Measurements from ENCODE around the gene CERS3.
A peak's percentile ranks its signal among the peaks of the same experiment; 100 is the strongest.

The CERS3 gene

GRCh38 chr15:100515758-100516157 lies 13.0 kb downstream of the CERS3 start:
- H3K4me3 Mint-ChIP-seq = no peak overlapping the region
- H3K27ac Mint-ChIP-seq = no peak overlapping the region

GRCh38 chr15:100508641-100509300 lies 20.0 kb downstream of the CERS3 start:
- ATAC-seq = no peak
- no peak for DNase-seq (ENCODE audit: low spot score in 2 of 2)
- H3K9me3 Mint-ChIP-seq = no peaks in the 10 kb centered on the region
- no peak overlapping the region for H3K27ac Mint-ChIP-seq
- no peak overlapping the region for H3K4me3 Mint-ChIP-seq
- H3K36me3 Mint-ChIP-seq = no peaks in the 10 kb centered on the region
- no peaks in the 10 kb centered on the region for H3K4me1 Mint-ChIP-seq

More at GRCh38 chr15:100515758-100516157, 13.0 kb downstream of the CERS3 start:
- H3K9me3 Mint-ChIP-seq = no peaks in the 10 kb centered on the region
- DNase-seq (ENCODE audit: low spot score in 2 of 2) (no peak), ATAC-seq (no peak)
- H3K36me3 Mint-ChIP-seq = no peaks in the 10 kb centered on the region
- peaks cover 9% of the 10 kb centered on the region for H3K4me1 Mint-ChIP-seq

- no peak for DNase-seq (ENCODE audit: low spot score in 2 of 2)
- no peak for ATAC-seq
- H3K36me3 Mint-ChIP-seq = no peaks in the 10 kb centered on the region
- no peak overlapping the region for H3K4me3 Mint-ChIP-seq
- H3K27ac Mint-ChIP-seq = no peak overlapping the region
- no peaks in the 10 kb centered on the region for H3K9me3 Mint-ChIP-seq
- H3K4me1 Mint-ChIP-seq = no peaks in the 10 kb centered on the region
Observed at GRCh38 chr15:100502651-100503050, 26.1 kb downstream of the CERS3 start.

- no peak overlapping the region for H3K4me3 Mint-ChIP-seq
- no peak for ATAC-seq
- H3K36me3 Mint-ChIP-seq = no peaks in the 10 kb centered on the region
- DNase-seq (ENCODE audit: low spot score in 2 of 2) = no peak
- H3K27ac Mint-ChIP-seq = no peak overlapping the region
- H3K4me1 Mint-ChIP-seq = no peaks in the 10 kb centered on the region
- H3K9me3 Mint-ChIP-seq = no peaks in the 10 kb centered on the region
Observed at GRCh38 chr15:100501117-100501516, 27.6 kb downstream of the CERS3 start.

- no peaks in the 10 kb centered on the region for H3K36me3 Mint-ChIP-seq
- no peak for ATAC-seq
Observed at GRCh38 chr15:100500226-100500990, 28.3 kb downstream of the CERS3 start.

GRCh38 chr15:100495861-100496260 lies 32.9 kb downstream of the CERS3 start:
- Mint-ChIP-seq H3K27ac (no peak overlapping the region), H3K36me3 (no peaks in the 10 kb centered on the region), H3K9me3 (no peaks in the 10 kb centered on the region), H3K4me1 (no peaks in the 10 kb centered on the region), H3K4me3 (no peak overlapping the region)
- DNase-seq (ENCODE audit: low spot score in 2 of 2) (no peak), ATAC-seq (no peak)

More at GRCh38 chr15:100500226-100500990, 28.3 kb downstream of the CERS3 start:
- H3K4me1 Mint-ChIP-seq = no peaks in the 10 kb centered on the region
- DNase-seq (ENCODE audit: low spot score in 2 of 2) = no peak
- no peak overlapping the region for H3K27ac Mint-ChIP-seq
- no peaks in the 10 kb centered on the region for H3K9me3 Mint-ChIP-seq
- no peak overlapping the region for H3K4me3 Mint-ChIP-seq

- no peak overlapping the region for H3K4me3 Mint-ChIP-seq
- H3K27ac Mint-ChIP-seq = no peak overlapping the region
- ATAC-seq = peak; percentile 70
- H3K9me3 Mint-ChIP-seq = no peaks in the 10 kb centered on the region
- H3K36me3 Mint-ChIP-seq = no peaks in the 10 kb centered on the region
- H3K4me1 Mint-ChIP-seq = no peaks in the 10 kb centered on the region
- no peak for DNase-seq (ENCODE audit: low spot score in 2 of 2)
Observed at GRCh38 chr15:100493213-100493612, 35.5 kb downstream of the CERS3 start.

GRCh38 chr15:100484443-100484842 lies 44.3 kb downstream of the CERS3 start:
- no peaks in the 10 kb centered on the region for H3K36me3 Mint-ChIP-seq
- DNase-seq (ENCODE audit: low spot score in 2 of 2) (no peak), ATAC-seq (no peak)
- H3K4me1 Mint-ChIP-seq = no peaks in the 10 kb centered on the region
- no peak overlapping the region for H3K4me3 Mint-ChIP-seq
- no peaks in the 10 kb centered on the region for H3K9me3 Mint-ChIP-seq
- H3K27ac Mint-ChIP-seq = no peak overlapping the region

- H3K4me3 Mint-ChIP-seq = no peak overlapping the region
- H3K36me3 Mint-ChIP-seq = no peaks in the 10 kb centered on the region
- no peak for ATAC-seq
- DNase-seq (ENCODE audit: low spot score in 2 of 2) = no peak
- H3K27ac Mint-ChIP-seq = no peak overlapping the region
- peaks cover 8% of the 10 kb centered on the region for H3K9me3 Mint-ChIP-seq
- H3K4me1 Mint-ChIP-seq = no peaks in the 10 kb centered on the region
Observed at GRCh38 chr15:100483370-100483769, 45.4 kb downstream of the CERS3 start.

GRCh38 chr15:100476805-100477204 lies 51.9 kb downstream of the CERS3 start:
- ATAC-seq = no peak
- H3K36me3 Mint-ChIP-seq = no peaks in the 10 kb centered on the region
- no peak overlapping the region for H3K4me3 Mint-ChIP-seq
- peaks cover 15% of the 10 kb centered on the region for H3K9me3 Mint-ChIP-seq
- no peak overlapping the region for H3K27ac Mint-ChIP-seq
- DNase-seq (ENCODE audit: low spot score in 2 of 2) = no peak
- no peaks in the 10 kb centered on the region for H3K4me1 Mint-ChIP-seq

GRCh38 chr15:100472736-100473135 lies 56.0 kb downstream of the CERS3 start:
- Mint-ChIP-seq H3K9me3 (peaks cover under 1% of the 10 kb centered on the region), H3K4me1 (no peaks in the 10 kb centered on the region), H3K4me3 (no peak overlapping the region), H3K36me3 (no peaks in the 10 kb centered on the region), H3K27ac (no peak overlapping the region)
- DNase-seq (ENCODE audit: low spot score in 2 of 2) (no peak), ATAC-seq (no peak)

- H3K4me3 Mint-ChIP-seq = no peak overlapping the region
- DNase-seq (ENCODE audit: low spot score in 2 of 2) (no peak), ATAC-seq (no peak)
- no peaks in the 10 kb centered on the region for H3K9me3 Mint-ChIP-seq
- no peak overlapping the region for H3K27ac Mint-ChIP-seq
- H3K4me1 Mint-ChIP-seq = no peaks in the 10 kb centered on the region
- H3K36me3 Mint-ChIP-seq = no peaks in the 10 kb centered on the region
Observed at GRCh38 chr15:100471933-100472332, 56.8 kb downstream of the CERS3 start.

GRCh38 chr15:100468285-100468684 lies 60.5 kb downstream of the CERS3 start:
- no peaks in the 10 kb centered on the region for H3K9me3 Mint-ChIP-seq
- peaks cover 5% of the 10 kb centered on the region for H3K4me1 Mint-ChIP-seq
- DNase-seq (ENCODE audit: low spot score in 2 of 2) (no peak), ATAC-seq (no peak)
- no peak overlapping the region for H3K4me3 Mint-ChIP-seq
- H3K27ac Mint-ChIP-seq = no peak overlapping the region
- H3K36me3 Mint-ChIP-seq = no peaks in the 10 kb centered on the region

GRCh38 chr15:100466073-100466472 lies 62.7 kb downstream of the CERS3 start:
- H3K4me1 Mint-ChIP-seq = peaks cover 5% of the 10 kb centered on the region
- DNase-seq (ENCODE audit: low spot score in 2 of 2) (no peak), ATAC-seq (no peak)
- no peak overlapping the region for H3K27ac Mint-ChIP-seq
- H3K36me3 Mint-ChIP-seq = no peaks in the 10 kb centered on the region
- H3K4me3 Mint-ChIP-seq = no peak overlapping the region
- no peaks in the 10 kb centered on the region for H3K9me3 Mint-ChIP-seq

- DNase-seq (ENCODE audit: low spot score in 2 of 2) (no peak), ATAC-seq (no peak)
- H3K4me3 Mint-ChIP-seq = no peak overlapping the region
- H3K27ac Mint-ChIP-seq = no peak overlapping the region
- no peaks in the 10 kb centered on the region for H3K9me3 Mint-ChIP-seq
- H3K4me1 Mint-ChIP-seq = peaks cover 5% of the 10 kb centered on the region
- H3K36me3 Mint-ChIP-seq = no peaks in the 10 kb centered on the region
Observed at GRCh38 chr15:100464888-100465287, 63.9 kb downstream of the CERS3 start.

- no peak overlapping the region for H3K4me3 Mint-ChIP-seq
- DNase-seq (ENCODE audit: low spot score in 2 of 2) = no peak
- H3K9me3 Mint-ChIP-seq = no peaks in the 10 kb centered on the region
- no peaks in the 10 kb centered on the region for H3K36me3 Mint-ChIP-seq
- peaks cover 5% of the 10 kb centered on the region for H3K4me1 Mint-ChIP-seq
- no peak for ATAC-seq
- no peak overlapping the region for H3K27ac Mint-ChIP-seq
Observed at GRCh38 chr15:100464256-100464655, 64.5 kb downstream of the CERS3 start.

Measured in stimulated activated effector memory CD8-positive, alpha-beta T cell treated with anti-CD3 and anti-CD28 coated beads, Interleukin-12 subunit alpha, Interleukin-12 subunit beta, amount 100 ng/mL, for 72 hours (primary cell).